Vagina (tissue), 2 donors: ENCODE results near the gene CD93. TPM values are rescaled to one million over a fixed set of nuclear protein-coding genes. Genes with fewer than 3 reads are reported as not detected.

Experiments
- DNase-seq, 2 donors: peaks; one replicate each; pipeline ENCODE4 v3.0.0-alpha.2; 2017; ENCODE audit errors: extremely low spot score in 2 of 2
- H3K27ac ChIP-seq: fragments of 200-600 bp; sonication (generic); one replicate; pipeline ENCODE4 v1.5.1; 2019
- H3K27me3 ChIP-seq: fragments of 200-600 bp; sonication (generic); one replicate; pipeline ENCODE4 v1.5.1; 2019
- H3K36me3 ChIP-seq, 2 donors: fragments of 200-600 bp; sonication (generic); one replicate each; pipeline ENCODE4 v1.5.1; 2017 to 2019
- H3K4me1 ChIP-seq: fragments of 200-600 bp; sonication (generic); one replicate; pipeline ENCODE4 v1.5.1; 2019
- H3K4me3 ChIP-seq, 2 donors: fragments of 200-600 bp; sonication (generic); 1 replicate in 1 of 2; 2 replicates in 1 of 2; pipeline ENCODE4 v1.5.1; 2016 to 2019
- H3K9me3 ChIP-seq: fragments of 200-600 bp; sonication (generic); one replicate; pipeline ENCODE4 v1.5.1; 2019
- CTCF ChIP-seq, 3 experiments: fragments of 450-650 bp in 2 of 3; fragments of 200-600 bp in 1 of 3; sonication (generic) in 1 of 3; IDR thresholded peaks; one replicate each; pipeline ENCODE4 v1.5.1; 2017 to 2019; ENCODE audit warnings: antibody characterized with exemption in 3 of 3, mild to moderate bottlenecking in 2 of 3, moderate library complexity in 2 of 3
- POLR2A ChIP-seq, 2 donors: fragments of 450-650 bp; IDR thresholded peaks; one replicate each; pipeline ENCODE4 v1.6.1; 2017; ENCODE audit warnings: antibody characterized with exemption in 2 of 2, mild to moderate bottlenecking in 2 of 2, moderate library complexity in 2 of 2
- POLR2AphosphoS5 ChIP-seq, 2 donors: sonication (generic); formaldehyde crosslinking; IDR thresholded peaks; one replicate each; pipeline ENCODE4 v1.9.0; 2017; ENCODE audit warnings: antibody characterized with exemption in 2 of 2, mild to moderate bottlenecking in 2 of 2, low read depth in 1 of 2; ENCODE audit not compliant: insufficient read depth in 1 of 2
- intact Hi-C: fragments of 100-400 bp; cut with DNase I; formaldehyde crosslinking; loops from one replicate; pipeline ENCODE4 v1.15.1; 2023
- total RNA-seq: library from RNA; depleted of rRNA; stranded (reverse); fragments of >200 nt; gene quantifications from one replicate; pipeline ENCODE4 v1.2.3, GENCODE V29; 2016

Gene CD93
- total RNA-seq, 1 donor from 2014 or later: 45.4 TPM

- no peaks in the 10 kb centered on the region for H3K36me3 ChIP-seq
- no peak overlapping the region for H3K4me3 ChIP-seq
- no peak for DNase-seq
- peaks cover 4% of the 10 kb centered on the region for H3K4me1 ChIP-seq
- H3K9me3 ChIP-seq: no peaks in the 10 kb centered on the region
- intact Hi-C loops: no loop called here
- TF ChIP-seq POLR2AphosphoS5 (IDR thresholded peaks at IDR 0.05; ENCODE audit: insufficient read depth in 1 of 2, low read depth in 1 of 2) (no peak), CTCF (IDR thresholded peaks at IDR 0.05) (no peak), POLR2A (IDR thresholded peaks at IDR 0.05) (no peak)
- no peak overlapping the region for H3K27ac ChIP-seq
- peaks cover 5% of the 10 kb centered on the region for H3K27me3 ChIP-seq
Observed at GRCh38 chr20:23035731-23036130, 50.4 kb downstream of the CD93 start.

- Histone ChIP-seq H3K27me3 (peaks cover 5% of the 10 kb centered on the region), H3K9me3 (no peaks in the 10 kb centered on the region), H3K36me3 (no peaks in the 10 kb centered on the region), H3K4me1 (peaks cover 4% of the 10 kb centered on the region), H3K4me3 (peak within 1 kb of the TSS in 1 of 2 donors; percentile 13), H3K27ac (no peak within 1 kb of the TSS)
- intact Hi-C loops: no loop called here
- no peak for DNase-seq
- TF ChIP-seq POLR2AphosphoS5 (IDR thresholded peaks at IDR 0.05; ENCODE audit: insufficient read depth in 1 of 2, low read depth in 1 of 2): no peak
- no peak for TF ChIP-seq CTCF (IDR thresholded peaks at IDR 0.05)
- no peak for TF ChIP-seq POLR2A (IDR thresholded peaks at IDR 0.05)
Observed at GRCh38 chr20:23034721-23035671, 51.1 kb downstream of the CD93 start, which contains the start of gene SSTR4. Gene SSTR4, plus strand, starts transcription at chr20:23035312. Its CDS starts 172 bp downstream, at chr20:23035484.

- DNase-seq: no peak
- Histone ChIP-seq H3K4me1 (peaks cover 4% of the 10 kb centered on the region), H3K27me3 (peaks cover 5% of the 10 kb centered on the region), H3K27ac (no peak overlapping the region), H3K4me3 (no peak overlapping the region), H3K9me3 (no peaks in the 10 kb centered on the region), H3K36me3 (no peaks in the 10 kb centered on the region)
- intact Hi-C loops: no loop called here
- no peak for TF ChIP-seq POLR2AphosphoS5 (IDR thresholded peaks at IDR 0.05; ENCODE audit: insufficient read depth in 1 of 2, low read depth in 1 of 2)
- TF ChIP-seq CTCF (IDR thresholded peaks at IDR 0.05): no peak
- TF ChIP-seq POLR2A (IDR thresholded peaks at IDR 0.05): no peak
Observed at GRCh38 chr20:23033918-23034317, 52.2 kb downstream of the CD93 start.

GRCh38 chr20:23032750-23033078 lies 53.4 kb downstream of the CD93 start:
- intact Hi-C loops: no loop called here
- no peak for TF ChIP-seq POLR2AphosphoS5 (IDR thresholded peaks at IDR 0.05; ENCODE audit: insufficient read depth in 1 of 2, low read depth in 1 of 2)
- no peak for TF ChIP-seq CTCF (IDR thresholded peaks at IDR 0.05)
- TF ChIP-seq POLR2A (IDR thresholded peaks at IDR 0.05): no peak
- peaks cover 5% of the 10 kb centered on the region for H3K27me3 ChIP-seq

More at GRCh38 chr20:23032750-23033078, 53.4 kb downstream of the CD93 start:
- Histone ChIP-seq H3K9me3 (no peaks in the 10 kb centered on the region), H3K4me1 (peaks cover 4% of the 10 kb centered on the region), H3K27ac (no peak overlapping the region), H3K36me3 (no peaks in the 10 kb centered on the region), H3K4me3 (no peak overlapping the region)
- DNase-seq: no peak
